Loucy (cell line): ENCODE results near the gene SAPCD2.

ENCODE experiments used
- CTCF ChIP-seq: fragments of 200-600 bp; sonication (generic); conservative IDR thresholded peaks from 2 replicates; pipeline ENCODE4 v1.5.1; 2014; ENCODE audit warnings: mild to moderate bottlenecking, antibody characterized with exemption, low read length
- EZH2phosphoT487 ChIP-seq: fragments of 200-600 bp; IDR thresholded peaks from 2 replicates; pipeline ENCODE4 v1.6.1; 2018; ENCODE audit warnings: antibody characterized with exemption, mild to moderate bottlenecking, moderate library complexity, borderline replicate concordance

GRCh38 chr9:137050570-137050969 is 19.8 kb downstream of the SAPCD2 start:
- TF ChIP-seq CTCF (no peak), EZH2phosphoT487 (no peak)
